ENCODE results near the gene CSMD2.

CSMD2 gene

DNA sequence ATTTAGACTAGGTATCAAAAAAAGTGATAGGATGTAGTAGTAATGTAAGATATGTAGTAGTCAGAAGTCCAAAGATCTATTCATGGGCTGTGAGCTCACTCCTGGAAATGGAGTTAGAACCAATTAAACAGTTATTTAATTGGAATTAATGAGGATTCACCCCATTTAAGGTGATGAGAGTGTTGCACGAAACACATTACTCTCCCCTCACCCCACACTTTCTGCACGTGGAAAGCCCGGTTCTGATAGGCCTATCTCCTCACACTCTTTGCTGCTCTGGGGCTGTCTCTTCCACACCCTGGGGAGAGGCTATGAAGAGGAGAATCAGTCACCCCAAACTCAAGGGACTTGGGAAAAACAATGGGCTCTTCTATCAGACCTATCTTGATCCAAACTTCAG is 174.7 kb downstream of the CSMD2 start:
- no peak for DNase-seq

DNA sequence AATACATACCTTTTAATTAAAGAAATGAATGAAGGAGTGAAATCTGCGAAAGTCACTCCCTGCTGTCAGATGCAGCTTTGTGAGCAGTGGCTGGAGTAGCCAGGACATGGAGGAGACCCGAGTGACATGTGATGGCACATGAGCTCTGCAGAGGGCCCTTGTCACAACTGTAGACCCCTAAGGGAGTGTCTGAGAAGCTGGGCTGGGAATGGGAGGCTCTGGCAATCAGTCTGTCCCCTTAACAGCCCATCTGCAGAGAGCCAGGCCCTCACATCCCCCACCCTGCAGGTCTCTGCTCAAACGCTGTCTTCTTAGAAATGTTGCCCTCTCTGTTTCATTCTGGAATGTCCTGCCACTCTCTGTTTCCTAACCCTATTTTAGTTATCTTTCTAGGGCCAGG is 176.9 kb downstream of the CSMD2 start:
- no peak for DNase-seq

DNA sequence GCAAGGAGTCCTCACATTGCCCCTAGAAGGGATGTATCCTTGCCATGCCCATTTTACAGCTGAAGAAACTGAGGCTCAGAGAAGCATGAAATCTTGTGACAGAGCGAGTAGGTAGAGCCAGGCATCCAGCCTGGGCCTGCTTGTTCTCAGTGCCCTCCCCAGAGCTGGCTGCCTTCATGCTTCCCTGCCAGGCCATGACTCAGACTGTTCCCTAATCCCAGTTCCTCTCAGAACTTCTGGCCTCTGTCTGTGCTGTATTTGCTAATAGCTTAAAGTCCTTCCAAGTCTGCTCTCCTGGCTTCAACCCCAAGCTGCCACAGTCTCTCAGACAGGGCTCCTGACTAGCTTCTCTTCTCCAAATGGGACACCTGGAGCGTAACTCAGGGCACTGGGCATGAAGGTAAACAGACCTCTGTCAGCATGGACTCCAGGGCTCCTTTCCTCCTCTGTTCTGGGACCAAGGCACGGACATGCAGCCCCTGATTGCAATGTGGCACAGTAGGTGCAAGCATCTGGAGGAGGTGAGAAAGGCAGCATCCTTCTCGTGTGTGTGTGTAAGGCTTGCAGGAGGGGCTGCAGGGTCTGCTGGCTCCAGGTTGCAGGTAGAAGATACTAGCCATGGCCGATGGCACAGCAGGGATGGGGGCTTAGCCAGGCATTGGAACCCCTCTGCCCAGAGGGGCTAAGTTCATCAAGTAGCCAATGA is 178.5 kb downstream of the CSMD2 start:
- no peak for DNase-seq

DNA sequence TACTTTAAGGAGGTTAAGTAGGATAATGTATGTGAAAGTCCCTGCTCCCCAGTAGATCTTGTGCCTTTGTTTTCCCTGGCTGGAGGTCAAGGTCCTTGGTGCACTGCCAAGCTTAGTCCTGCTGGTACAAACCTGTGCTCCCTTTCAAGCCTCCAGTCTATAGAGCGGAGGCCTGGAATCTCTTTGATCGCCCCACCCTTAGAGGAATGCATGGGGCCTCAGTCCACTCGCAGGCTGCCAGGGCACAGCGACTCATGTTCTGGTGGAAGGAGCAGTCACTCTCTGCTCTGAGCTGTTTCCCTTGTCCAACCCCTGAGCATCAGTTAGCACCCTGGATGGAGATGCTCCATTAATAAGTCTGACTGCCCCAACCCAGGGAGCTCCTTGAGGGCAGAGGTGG is 179.4 kb downstream of the CSMD2 start:
- DNase-seq = no peak

DNA sequence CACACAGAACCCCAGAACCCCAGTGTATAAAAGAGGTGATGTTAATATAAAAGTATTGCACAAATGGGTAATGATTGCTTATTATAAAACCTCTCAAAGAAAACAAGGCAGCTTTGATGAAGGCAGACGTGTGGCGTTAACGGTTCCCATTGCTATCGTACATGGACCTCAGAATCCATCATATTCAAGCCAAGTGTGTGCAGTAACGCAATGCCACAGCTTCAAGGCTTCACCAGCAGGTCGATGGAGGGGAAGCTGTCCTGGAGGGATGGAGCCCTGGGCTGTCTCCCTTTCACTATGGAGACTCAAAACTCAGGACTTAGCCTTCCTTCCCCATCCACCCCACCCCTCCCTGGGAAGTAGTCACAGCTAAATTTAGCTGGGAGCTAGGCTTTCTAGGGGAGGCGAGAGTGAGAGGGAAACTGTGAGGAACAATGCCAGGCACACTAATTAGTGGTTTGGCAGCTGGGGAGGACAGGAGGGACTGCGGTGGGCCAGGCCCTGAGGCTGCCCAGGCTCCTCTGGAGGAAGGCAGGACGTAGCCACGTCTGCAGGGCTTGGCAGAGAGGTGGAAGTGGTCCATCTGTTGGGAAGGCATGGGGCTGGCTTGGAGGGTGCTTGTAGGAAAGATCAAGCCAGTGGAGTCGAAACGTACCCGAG is 180.0 kb downstream of the CSMD2 start:
- no peak for DNase-seq

DNA sequence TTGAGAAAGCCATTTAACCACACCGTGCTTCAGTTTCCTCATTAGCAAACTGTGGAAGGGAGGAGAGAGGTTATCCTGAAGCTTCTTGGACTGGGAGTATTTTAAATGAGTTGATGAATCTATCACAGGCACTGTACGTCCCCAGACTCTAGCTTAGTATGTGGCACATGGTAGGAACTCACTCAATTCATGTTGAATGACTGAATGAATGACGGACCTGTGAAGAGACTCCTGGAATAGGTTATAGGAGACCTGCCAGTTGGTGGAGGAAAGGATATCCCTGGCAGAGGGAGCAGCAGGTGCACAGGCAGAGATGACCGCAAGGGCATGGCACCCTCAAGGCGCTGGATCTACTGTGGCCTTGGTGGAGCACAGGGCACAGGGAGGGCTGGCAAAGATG is 182.6 kb downstream of the CSMD2 start:
- DNase-seq = no peak

DNA sequence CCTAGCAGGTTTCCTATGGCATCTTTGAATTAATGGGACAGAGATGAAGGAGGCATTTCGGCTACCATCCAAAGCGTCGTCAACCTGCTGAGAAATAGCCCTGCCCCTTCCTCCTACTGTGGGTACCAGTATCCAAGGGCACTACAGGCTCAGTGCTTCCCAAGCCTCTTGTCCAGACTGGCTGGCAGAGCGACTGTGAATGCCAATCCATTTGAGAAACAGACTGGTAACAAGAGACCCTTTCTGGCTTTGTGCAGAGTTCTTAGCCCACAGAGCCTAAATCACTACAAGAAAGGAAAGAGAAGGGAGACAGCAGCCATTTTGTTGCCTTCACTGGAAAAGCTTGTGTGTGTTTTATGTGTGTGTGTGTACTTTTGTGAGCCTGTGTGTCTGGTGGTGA is 185.7 kb downstream of the CSMD2 start:
- DNase-seq = no peak

DNA sequence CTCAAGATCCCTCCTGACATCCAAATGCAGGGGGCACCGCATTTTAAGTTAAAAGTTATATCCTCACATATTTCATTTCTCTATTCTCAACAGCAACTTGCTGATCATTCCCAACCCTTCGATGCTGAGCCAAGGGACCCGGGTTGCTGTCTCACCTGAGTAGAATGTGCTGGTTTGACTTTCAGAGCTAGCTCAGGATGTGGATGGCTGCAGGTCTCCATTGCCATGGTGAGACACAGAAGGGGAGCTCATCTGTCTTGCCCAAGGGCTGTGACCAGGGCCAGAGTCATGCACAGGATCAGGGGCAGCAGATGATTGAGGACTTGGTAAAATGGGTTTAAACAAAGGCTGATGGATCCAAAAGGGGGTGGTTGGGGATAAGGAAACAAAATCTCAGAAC is 189.1 kb downstream of the CSMD2 start:
- no peak for DNase-seq

DNA sequence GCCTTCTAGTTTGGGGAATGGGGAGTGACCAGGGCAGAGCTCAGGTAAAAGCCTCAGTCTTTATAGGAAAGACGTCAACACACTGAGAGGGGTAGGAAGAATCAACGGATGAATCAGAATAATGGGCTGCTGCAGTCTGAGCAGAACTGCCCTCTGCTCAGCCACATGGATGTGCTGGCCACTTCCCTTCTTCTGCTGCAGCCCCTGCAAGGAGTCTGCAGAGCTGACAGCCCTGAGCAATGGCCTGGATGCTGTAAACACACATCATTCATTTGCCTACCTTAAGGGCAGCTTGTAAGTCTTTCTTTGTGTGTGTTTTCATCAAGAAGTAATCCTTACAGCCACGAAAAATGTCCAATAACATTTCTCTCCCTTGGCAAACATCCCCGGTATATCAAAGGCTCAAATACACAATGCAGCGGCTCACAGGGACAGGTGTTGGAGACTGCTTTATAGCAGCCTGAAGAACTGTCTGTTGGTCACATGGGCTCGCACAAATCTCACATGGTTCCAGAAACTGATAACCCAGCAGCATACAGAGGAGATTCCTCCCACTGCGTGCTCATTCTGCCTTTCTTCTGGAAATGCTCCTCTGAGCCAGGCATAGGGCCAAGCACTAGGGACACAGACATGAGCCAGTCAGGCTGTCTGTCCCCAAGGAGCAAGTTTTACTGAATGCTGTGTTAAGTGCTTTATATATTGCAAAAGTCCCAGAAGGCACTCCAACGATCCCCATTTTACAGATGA is 191.1 kb downstream of the CSMD2 start:
- DNase-seq = no peak

- DNase-seq = no peak
Measured at GRCh38 chr1:33972676-33973395, 192.2 kb downstream of the CSMD2 start.

GRCh38 chr1:33971913-33972312 is 193.1 kb downstream of the CSMD2 start:
- no peak for DNase-seq

DNA sequence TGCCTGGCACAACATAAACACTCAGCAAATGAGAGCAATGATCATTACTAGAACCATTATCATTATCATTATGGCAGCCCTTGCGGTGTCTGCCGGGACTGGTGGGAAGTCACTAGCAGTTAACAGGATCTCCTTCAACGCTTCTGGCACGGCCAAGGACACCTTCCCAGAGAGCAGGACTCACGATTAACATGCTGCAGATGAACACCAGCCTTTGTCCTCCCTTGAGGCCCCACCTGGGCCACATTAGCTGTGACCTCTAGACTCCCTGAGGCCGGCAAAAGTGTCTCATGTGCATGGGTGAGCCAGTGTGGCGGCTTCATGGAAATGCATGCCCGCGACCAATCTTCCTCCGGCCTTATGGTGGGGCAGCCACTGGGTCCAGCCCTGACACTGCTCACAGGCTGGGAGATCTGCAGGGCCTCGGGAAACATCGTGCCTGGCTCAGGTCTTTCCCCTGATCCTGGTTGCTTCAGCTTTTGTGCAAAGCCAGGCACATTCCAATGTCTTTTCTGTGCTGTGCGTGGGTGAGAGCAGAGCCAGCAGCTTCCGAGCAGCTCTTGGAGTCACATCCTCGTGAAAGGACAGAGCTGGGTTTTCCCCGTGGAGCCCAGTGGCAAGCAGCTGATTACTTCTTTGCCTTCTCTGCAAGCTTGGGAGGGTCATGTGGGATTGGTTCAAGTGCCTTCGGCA is 193.9 kb downstream of the CSMD2 start:
- no peak for DNase-seq

DNA sequence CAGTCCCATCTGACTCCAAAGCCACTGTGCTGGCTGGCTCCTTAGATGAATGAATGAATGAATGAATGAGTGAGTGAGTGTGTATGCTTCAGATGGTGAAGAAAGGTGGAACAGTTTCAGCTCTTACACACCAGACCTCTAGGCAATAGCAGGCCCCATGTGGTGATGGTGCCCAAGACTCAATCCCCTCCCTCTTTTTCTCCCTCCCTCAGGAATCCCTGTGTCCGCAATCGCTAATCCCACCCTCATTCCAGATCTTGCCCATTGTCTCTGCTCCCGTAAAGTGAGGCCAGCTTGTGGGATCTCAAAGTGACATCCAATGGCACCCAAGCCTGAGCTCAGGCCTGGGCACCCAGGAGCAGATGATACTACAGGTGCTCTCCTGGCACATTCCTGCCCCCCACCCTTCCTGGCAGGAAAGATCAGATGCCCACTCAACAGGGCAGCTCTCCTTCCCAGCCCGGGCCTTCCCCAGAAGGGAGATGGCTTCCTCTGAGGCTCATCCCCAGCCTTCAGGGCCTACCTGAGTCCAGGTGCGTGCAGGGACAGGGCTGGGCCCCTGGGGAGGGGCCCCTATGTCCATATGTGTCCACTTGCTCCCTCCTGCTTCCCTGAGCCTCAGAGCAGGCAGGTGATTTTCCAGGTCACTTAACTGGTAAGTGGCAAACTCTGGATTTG is 194.7 kb downstream of the CSMD2 start:
- DNase-seq = no peak

- DNase-seq = no peak
Measured at GRCh38 chr1:33966346-33967141, 198.5 kb downstream of the CSMD2 start.

DNA sequence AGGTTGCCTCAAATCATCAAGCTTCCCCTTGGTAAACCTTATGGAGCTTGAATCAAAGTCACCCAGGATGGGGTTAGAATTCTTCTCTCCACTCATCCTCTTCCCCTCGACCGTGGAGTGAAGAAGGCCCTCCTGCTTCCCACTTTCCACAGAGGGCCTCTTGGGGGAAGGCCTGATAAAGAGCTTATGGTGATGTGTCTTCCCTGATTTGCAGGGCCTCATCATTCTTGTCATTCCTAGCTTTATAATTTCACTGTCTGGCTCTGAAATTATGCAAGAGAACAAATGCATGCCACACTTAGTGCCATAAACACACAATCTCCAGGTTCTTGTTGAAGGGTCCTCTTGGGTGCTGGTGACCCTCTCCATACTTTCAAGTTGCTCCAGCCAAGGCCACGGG is 199.9 kb downstream of the CSMD2 start:
- DNase-seq = no peak

- no peak for DNase-seq
Measured at GRCh38 chr1:33962061-33962460, 203.0 kb downstream of the CSMD2 start.

DNA sequence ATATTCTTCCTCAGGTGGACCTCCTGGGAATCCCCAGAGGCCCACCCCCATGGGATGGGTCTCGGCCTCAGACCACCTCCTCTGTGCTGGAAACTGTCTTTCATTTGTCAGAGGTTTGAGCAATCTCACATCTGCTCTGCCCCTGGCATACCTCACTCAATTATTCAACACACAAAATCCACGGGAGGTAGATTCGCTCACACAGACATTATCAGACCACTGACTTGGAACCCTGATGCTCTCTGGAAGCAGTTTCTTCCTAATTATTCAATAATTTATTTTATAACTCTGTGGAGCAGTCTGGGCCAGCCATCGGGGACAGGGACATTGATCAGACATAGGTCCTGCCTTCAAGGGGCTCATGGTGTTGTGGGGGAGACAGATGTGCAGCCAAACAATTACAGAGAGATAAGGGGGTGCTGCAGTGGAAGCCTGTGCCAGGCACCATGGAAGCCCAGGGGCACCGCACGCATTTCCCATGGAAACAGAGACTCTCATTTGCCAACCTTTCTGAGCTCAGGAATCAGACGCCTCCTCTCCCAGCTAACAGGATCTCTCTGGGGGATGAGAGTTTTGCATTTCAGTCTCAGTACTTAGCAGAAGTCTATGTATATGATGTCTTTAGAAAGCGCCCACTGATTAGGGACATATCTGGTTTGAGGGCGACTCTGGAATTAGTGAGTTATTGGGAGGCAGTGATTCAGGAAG is 204.7 kb downstream of the CSMD2 start:
- DNase-seq = no peak

- no peak for DNase-seq
Measured at GRCh38 chr1:33957854-33958253, 207.2 kb downstream of the CSMD2 start.

- no peak for DNase-seq
Measured at GRCh38 chr1:33955096-33955495, 209.9 kb downstream of the CSMD2 start.

DNA sequence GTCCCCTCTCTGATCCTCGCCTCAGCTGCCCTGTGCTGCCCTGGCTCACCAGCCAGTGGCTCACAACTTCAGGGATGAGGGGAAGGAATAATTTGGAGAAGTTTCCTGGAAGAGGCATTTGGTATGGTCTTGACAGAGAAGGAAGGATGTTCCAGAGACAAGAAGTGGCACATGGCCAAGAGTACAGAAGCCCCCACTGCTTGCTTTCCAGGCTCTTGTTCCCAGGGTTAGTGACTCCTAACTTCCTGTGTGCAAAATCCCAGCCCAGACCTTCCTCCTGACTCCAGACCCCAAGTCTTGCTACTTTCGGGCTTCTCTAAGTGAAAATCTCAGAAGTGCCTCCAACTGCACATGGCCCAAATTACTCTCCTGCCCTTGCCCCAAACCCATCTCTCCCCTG is 215.5 kb downstream of the CSMD2 start:
- no peak for DNase-seq

DNA sequence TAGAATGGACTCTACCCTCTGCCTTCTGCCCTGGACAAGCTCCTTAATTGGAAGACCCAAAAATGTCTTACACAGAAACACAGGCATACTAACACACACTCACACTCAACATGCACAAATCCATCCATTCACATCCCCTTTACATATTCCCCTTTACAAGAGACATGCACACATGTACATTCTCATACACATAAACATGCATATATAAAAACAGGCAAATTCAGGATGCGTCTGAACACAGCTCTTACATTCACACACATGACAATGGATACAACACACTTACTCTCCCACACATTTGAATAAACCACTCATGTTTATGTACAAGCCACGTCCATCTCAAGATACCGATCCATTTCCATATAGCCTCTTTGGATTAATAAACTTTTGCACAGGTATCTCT is 216.7 kb downstream of the CSMD2 start:
- DNase-seq = no peak

Data from GF-D8 (cell line).